Testis (tissue), 2 donors: ENCODE data around the gene SLC26A8.

ENCODE experiments used
- POLR2A ChIP-seq: fragments of 450-650 bp; IDR thresholded peaks from one replicate; pipeline ENCODE4 v1.6.1; 2017; ENCODE audit warnings: antibody characterized with exemption, mild to moderate bottlenecking, moderate library complexity
- TF ChIP-seq, protein P1 (sequence below), 3 experiments: fragments of 450-650 bp in 2 of 3; fragments of 200-600 bp in 1 of 3; sonication (generic) in 1 of 3; IDR thresholded peaks; one replicate each; pipeline ENCODE4 v1.5.1; 2016 to 2019; ENCODE audit warnings: antibody characterized with exemption in 3 of 3, mild to moderate bottlenecking in 2 of 3, moderate library complexity in 1 of 3

GRCh38 chr6:35948725-35949124 lies 75.7 kb downstream of the SLC26A8 start:
- no peak for TF ChIP-seq POLR2A
- TF ChIP-seq, protein P1, sequence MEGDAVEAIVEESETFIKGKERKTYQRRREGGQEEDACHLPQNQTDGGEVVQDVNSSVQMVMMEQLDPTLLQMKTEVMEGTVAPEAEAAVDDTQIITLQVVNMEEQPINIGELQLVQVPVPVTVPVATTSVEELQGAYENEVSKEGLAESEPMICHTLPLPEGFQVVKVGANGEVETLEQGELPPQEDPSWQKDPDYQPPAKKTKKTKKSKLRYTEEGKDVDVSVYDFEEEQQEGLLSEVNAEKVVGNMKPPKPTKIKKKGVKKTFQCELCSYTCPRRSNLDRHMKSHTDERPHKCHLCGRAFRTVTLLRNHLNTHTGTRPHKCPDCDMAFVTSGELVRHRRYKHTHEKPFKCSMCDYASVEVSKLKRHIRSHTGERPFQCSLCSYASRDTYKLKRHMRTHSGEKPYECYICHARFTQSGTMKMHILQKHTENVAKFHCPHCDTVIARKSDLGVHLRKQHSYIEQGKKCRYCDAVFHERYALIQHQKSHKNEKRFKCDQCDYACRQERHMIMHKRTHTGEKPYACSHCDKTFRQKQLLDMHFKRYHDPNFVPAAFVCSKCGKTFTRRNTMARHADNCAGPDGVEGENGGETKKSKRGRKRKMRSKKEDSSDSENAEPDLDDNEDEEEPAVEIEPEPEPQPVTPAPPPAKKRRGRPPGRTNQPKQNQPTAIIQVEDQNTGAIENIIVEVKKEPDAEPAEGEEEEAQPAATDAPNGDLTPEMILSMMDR (IDR thresholded peaks at IDR 0.05) = no peak
